Nephron progenitor cell (in vitro differentiated cells): ENCODE results near the gene KATNB1.
A peak's percentile ranks its signal among the peaks of the same experiment; 100 is the strongest.

Source experiments
- DNase-seq: peaks from one replicate; pipeline ENCODE4 v3.0.0; 2021
- H3K27ac Mint-ChIP-seq: 2 replicates; pipeline ENCODE4 v1.8.0; 2021; ENCODE audit warnings: mild to moderate bottlenecking, moderate library complexity, mixed read lengths
- H3K27me3 Mint-ChIP-seq: 2 replicates; pipeline ENCODE4 v1.8.0; 2021; ENCODE audit warnings: mild to moderate bottlenecking, low read depth, mixed read lengths; ENCODE audit not compliant: poor library complexity
- H3K36me3 Mint-ChIP-seq: 2 replicates; pipeline ENCODE4 v1.8.0; 2021; ENCODE audit warnings: low read depth, mixed read lengths
- H3K4me1 Mint-ChIP-seq: 2 replicates; pipeline ENCODE4 v1.8.0; 2021; ENCODE audit warnings: mixed read lengths
- H3K4me3 Mint-ChIP-seq: 2 replicates; pipeline ENCODE4 v1.8.0; 2021; ENCODE audit warnings: mild to moderate bottlenecking, moderate library complexity, mixed read lengths
- H3K9me3 Mint-ChIP-seq: 2 replicates; pipeline ENCODE4 v1.8.0; 2021; ENCODE audit warnings: mild to moderate bottlenecking, moderate library complexity, mixed read lengths
- TF ChIP-seq, protein P1 (sequence below): fragments of 200-600 bp; sonication (generic); IDR thresholded peaks from 2 replicates; pipeline ENCODE4 v1.5.0; 2021; ENCODE audit warnings: antibody characterized with exemption

KATNB1 gene

DNA sequence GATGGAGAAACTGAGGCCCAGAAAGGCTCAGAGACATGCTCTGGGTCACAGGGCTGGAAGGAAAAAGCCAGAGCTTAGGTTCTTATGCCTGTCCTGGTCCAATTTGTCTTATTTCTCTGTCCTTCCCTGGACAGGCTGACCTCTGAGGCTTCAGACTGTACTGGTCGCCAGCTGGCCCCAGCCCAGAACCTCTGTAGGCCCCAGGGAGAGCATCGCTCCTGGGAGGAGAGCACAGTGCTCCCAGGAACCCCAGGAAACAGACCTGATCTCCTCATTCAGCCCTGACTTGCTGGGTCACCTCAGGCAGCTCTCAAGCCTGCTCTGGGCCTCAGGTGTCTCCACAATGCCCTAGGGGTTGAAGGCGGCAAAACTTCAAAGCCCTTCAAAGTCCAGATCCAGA, 36.1 kb upstream of the KATNB1 start:
- Mint-ChIP-seq H3K27me3 (peaks cover 11% of the 10 kb centered on the region), H3K4me1 (peaks cover 43% of the 10 kb centered on the region), H3K36me3 (no peaks in the 10 kb centered on the region), H3K4me3 (no peak overlapping the region), H3K9me3 (no peaks in the 10 kb centered on the region), H3K27ac (no peak overlapping the region)
- no peak for DNase-seq
- TF ChIP-seq, protein P1, sequence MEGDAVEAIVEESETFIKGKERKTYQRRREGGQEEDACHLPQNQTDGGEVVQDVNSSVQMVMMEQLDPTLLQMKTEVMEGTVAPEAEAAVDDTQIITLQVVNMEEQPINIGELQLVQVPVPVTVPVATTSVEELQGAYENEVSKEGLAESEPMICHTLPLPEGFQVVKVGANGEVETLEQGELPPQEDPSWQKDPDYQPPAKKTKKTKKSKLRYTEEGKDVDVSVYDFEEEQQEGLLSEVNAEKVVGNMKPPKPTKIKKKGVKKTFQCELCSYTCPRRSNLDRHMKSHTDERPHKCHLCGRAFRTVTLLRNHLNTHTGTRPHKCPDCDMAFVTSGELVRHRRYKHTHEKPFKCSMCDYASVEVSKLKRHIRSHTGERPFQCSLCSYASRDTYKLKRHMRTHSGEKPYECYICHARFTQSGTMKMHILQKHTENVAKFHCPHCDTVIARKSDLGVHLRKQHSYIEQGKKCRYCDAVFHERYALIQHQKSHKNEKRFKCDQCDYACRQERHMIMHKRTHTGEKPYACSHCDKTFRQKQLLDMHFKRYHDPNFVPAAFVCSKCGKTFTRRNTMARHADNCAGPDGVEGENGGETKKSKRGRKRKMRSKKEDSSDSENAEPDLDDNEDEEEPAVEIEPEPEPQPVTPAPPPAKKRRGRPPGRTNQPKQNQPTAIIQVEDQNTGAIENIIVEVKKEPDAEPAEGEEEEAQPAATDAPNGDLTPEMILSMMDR, result no peak

DNA sequence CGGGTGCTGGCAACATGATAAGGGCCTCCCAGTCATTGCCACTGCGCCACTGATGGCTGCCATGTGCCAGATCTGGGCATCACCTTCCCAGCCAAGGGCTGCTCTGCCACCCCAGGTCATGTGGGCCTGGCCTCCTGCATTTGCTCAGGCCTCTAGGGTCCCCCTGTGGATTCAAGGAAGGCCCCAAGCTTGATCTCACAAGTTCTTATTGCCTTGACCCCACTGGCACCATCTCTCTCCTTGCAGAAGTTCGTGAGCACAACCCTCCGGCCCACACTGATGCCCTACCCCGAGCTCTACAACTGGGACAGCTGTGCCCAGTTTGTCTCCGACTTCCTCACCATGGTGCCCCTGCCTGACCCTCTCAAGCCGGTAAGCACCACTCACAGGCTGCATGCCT, 35.7 kb upstream of the KATNB1 start:
- H3K27ac Mint-ChIP-seq, result no peak overlapping the region
- peaks cover 14% of the 10 kb centered on the region for H3K27me3 Mint-ChIP-seq
- no peaks in the 10 kb centered on the region for H3K36me3 Mint-ChIP-seq
- no peak overlapping the region for H3K4me3 Mint-ChIP-seq
- peaks cover 40% of the 10 kb centered on the region for H3K4me1 Mint-ChIP-seq
- DNase-seq, result no peak
- no peaks in the 10 kb centered on the region for H3K9me3 Mint-ChIP-seq
- TF ChIP-seq, protein P1, result no peak

DNA sequence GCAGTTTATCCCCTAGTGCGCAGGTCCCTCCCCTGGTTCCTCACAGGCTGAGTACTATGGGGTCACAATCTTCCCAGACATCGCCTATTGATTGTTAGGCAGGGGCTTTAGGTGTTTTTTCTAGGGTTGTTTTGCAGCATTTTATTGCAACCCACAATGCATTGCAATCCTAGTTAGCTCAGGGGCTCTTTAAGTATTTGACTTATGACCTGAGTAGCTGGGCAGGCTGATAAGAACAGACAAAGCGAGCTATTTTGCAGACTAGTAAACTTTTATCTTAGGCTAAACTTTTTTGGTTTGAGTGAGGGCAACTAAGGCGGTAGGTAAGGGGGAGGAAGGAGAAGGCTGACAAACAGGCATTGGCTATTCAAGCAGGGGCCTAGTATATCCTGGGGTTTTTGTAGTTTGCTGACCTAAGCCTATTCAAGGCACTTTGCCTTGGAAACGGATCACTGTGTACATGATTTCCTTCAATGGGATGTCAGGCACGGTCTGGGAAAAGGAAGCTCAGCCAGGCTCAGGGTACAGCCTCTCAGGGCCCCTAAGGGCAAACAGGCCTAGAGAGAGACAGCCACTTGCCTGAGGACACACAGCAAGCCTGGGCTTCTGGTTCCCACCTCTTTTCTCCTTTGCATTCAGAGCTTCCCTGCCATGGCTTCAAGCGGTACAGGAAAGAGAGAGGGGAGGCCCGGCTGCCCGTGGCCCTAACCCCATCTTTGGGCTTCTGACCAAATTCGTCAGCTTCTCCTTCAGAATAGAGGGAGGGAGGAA, 34.6 kb upstream of the KATNB1 start:
- H3K4me1 Mint-ChIP-seq, result peaks cover 34% of the 10 kb centered on the region
- peak overlapping the region; percentile 78 for H3K27ac Mint-ChIP-seq
- no peak for DNase-seq
- H3K9me3 Mint-ChIP-seq, result no peaks in the 10 kb centered on the region
- peaks cover 15% of the 10 kb centered on the region for H3K27me3 Mint-ChIP-seq
- no peaks in the 10 kb centered on the region for H3K36me3 Mint-ChIP-seq
- no peak overlapping the region for H3K4me3 Mint-ChIP-seq
- TF ChIP-seq, protein P1, result no peak

DNA sequence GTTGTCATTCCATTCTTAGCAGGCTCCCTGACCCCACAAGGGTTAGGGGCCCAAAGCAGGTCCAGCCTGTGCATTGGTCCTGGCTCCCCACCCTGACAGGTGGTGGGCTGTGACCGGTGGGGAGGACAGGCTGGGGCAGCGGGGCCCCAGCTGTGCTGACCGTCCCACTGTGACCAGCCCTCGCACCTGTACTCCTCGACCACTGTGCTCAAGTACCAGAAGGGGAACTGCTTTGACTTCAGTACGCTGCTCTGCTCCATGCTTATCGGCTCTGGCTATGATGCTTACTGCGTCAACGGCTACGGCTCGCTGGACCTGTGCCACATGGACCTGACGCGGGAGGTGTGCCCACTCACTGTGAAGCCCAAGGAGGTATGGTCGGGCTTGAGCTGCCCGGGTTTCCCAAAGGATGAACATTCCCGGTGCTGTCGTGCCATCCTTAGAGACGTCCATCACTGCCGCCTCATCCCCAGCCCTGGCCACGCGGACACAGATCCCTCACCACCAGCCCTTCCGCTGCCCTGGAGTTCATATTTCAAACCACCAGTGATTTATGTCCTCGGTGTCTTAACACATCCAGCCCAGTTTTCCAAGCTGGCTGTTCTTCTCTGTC, 33.7 kb upstream of the KATNB1 start:
- peak overlapping the region; percentile 97 for H3K27ac Mint-ChIP-seq
- peak; percentile 45 for DNase-seq
- TF ChIP-seq, protein P1, result no peak
- H3K9me3 Mint-ChIP-seq, result no peaks in the 10 kb centered on the region
- H3K36me3 Mint-ChIP-seq, result no peaks in the 10 kb centered on the region
- no peak overlapping the region for H3K4me3 Mint-ChIP-seq
- peaks cover 22% of the 10 kb centered on the region for H3K27me3 Mint-ChIP-seq
- H3K4me1 Mint-ChIP-seq, result peaks cover 34% of the 10 kb centered on the region

DNA sequence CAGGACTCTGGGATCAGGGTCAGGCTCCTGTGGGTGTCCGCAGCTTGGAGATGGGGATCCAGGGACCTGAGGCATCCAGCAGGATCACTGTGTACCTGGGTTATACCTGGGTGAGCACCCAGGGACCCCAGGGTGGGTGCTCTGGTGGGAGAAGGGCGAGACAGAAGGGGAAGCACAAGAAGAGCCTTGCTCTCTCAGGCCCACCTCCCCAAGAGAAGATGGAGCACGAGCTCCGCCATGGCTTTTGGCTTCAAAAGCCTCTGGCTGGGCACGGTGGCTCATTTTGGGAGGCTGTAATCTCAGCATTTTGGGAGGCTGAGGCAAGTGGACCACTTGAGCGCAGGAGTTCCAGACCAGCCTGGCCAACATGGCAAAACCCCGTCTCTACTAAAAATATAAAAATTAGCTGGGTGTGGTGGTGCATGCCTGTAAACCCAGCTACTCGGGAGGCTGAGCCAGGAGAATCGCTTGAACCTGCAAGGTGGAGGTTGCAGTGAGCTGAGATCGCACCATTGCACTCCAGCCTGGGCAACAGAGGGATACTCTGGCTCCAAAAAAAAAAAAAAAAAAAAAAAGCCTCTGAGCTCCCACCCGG, 32.1 kb upstream of the KATNB1 start:
- no peak for DNase-seq
- H3K27ac Mint-ChIP-seq, result no peak overlapping the region
- H3K27me3 Mint-ChIP-seq, result peaks cover 26% of the 10 kb centered on the region
- H3K36me3 Mint-ChIP-seq, result no peaks in the 10 kb centered on the region
- no peaks in the 10 kb centered on the region for H3K9me3 Mint-ChIP-seq
- TF ChIP-seq, protein P1, result no peak
- peaks cover 34% of the 10 kb centered on the region for H3K4me1 Mint-ChIP-seq
- no peak overlapping the region for H3K4me3 Mint-ChIP-seq
